ENCODE measurements around the gene PLEKHG4B.
"Not testable (repeated sequence)": the region's sequence is repeated elsewhere in the genome, so short reads cannot be mapped to it uniquely, and the experiment has no call there.

PLEKHG4B gene

GRCh38 chr5:93221-93980 lies 1.4 kb downstream of the PLEKHG4B start:
- DNase-seq (ENCODE audit: low spot score) = no peak

- DNase-seq (ENCODE audit: low spot score) = no peak
These were observed 2.3 kb downstream of the PLEKHG4B start for GRCh38 chr5:94113-94892.

GRCh38 chr5:95241-95980 lies 3.4 kb downstream of the PLEKHG4B start:
- no peak for DNase-seq (ENCODE audit: low spot score)

GRCh38 chr5:96976-97660 lies 5.2 kb downstream of the PLEKHG4B start:
- DNase-seq (ENCODE audit: low spot score) = no peak

GRCh38 chr5:99815-100214 lies 7.8 kb downstream of the PLEKHG4B start:
- DNase-seq (ENCODE audit: low spot score) = no peak

GRCh38 chr5:102411-103043 lies 10.6 kb downstream of the PLEKHG4B start:
- DNase-seq (ENCODE audit: low spot score) = no peak

GRCh38 chr5:104106-104505 lies 12.1 kb downstream of the PLEKHG4B start:
- DNase-seq (ENCODE audit: low spot score) = not testable (repeated sequence)

- DNase-seq (ENCODE audit: low spot score) = no peak
These were observed 12.9 kb downstream of the PLEKHG4B start for GRCh38 chr5:104778-105296.

GRCh38 chr5:105504-106070 lies 13.6 kb downstream of the PLEKHG4B start:
- no peak for DNase-seq (ENCODE audit: low spot score)

- no peak for DNase-seq (ENCODE audit: low spot score)
These were observed 14.6 kb downstream of the PLEKHG4B start for GRCh38 chr5:106587-106986.

GRCh38 chr5:107526-107925 lies 15.6 kb downstream of the PLEKHG4B start:
- no peak for DNase-seq (ENCODE audit: low spot score)

- DNase-seq (ENCODE audit: low spot score) = no peak
These were observed 17.9 kb downstream of the PLEKHG4B start for GRCh38 chr5:109826-110225.

GRCh38 chr5:110270-110888 lies 18.4 kb downstream of the PLEKHG4B start:
- no peak for DNase-seq (ENCODE audit: low spot score)

GRCh38 chr5:111171-111570 lies 19.2 kb downstream of the PLEKHG4B start:
- no peak for DNase-seq (ENCODE audit: low spot score)

GRCh38 chr5:119486-120097 lies 27.6 kb downstream of the PLEKHG4B start:
- no peak for DNase-seq (ENCODE audit: low spot score)

GRCh38 chr5:121432-121831 lies 29.5 kb downstream of the PLEKHG4B start:
- DNase-seq (ENCODE audit: low spot score) = no peak

GRCh38 chr5:125815-126214 lies 33.8 kb downstream of the PLEKHG4B start:
- DNase-seq (ENCODE audit: low spot score) = no peak

GRCh38 chr5:126806-127205 lies 34.8 kb downstream of the PLEKHG4B start:
- no peak for DNase-seq (ENCODE audit: low spot score)

- no peak for DNase-seq (ENCODE audit: low spot score)
These were observed 35.9 kb downstream of the PLEKHG4B start for GRCh38 chr5:127886-128285.

GRCh38 chr5:128446-128845 lies 36.5 kb downstream of the PLEKHG4B start:
- no peak for DNase-seq (ENCODE audit: low spot score)

Measured in HuH-7.5 (cell line).